ENCODE results near the gene KCNAB3.

DNA sequence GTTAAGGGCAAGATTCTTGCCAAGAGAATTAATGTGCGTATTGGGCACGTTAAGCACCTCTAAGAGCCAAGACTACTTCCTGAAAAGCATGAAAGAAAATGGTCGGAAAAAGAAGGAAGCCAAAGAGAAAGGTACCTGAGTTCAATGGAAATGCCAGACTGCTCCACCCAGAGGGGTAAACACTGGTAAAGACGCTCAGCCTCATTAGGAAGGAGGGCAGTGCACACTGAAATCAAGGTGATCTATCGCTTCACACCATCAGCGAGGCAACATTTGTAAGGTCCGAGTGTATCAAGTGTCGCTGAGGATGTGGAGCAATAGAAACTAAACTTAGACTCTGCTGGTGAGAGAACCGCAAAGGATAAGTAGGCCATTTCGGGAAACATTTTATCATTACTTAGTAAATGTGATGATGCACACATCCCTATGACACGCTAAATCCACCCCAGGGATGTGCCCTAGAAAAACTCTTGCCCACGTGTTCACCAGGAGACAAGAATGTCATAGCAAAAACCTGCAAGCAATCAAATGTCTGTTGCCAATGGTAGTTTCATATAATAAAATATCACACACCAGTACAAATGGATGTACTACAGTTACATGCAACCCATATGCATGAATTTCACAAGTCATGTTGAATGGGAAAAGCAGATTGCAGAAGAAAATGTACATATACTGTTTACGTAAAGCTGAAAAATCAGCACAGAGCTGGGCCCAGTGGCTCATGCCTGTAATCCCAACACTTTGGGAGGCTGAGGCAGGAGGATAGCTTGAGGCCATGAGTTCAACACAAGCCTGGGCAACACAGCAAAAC, 26.0 kb upstream of the KCNAB3 start:
- TF ChIP-seq CTCF (IDR thresholded peaks at IDR 0.05) (no peak), POLR2A (IDR thresholded peaks at IDR 0.05) (no peak), POLR2AphosphoS5 (IDR thresholded peaks at IDR 0.05) (no peak), EP300 (IDR thresholded peaks at IDR 0.05) (no peak)

All from suprapubic skin (tissue), 4 donors.